ENCODE results near the gene TNRC6A. TPM values are rescaled to one million over a fixed set of nuclear protein-coding genes. Genes with fewer than 3 reads are reported as not detected.

Gene TNRC6A
- total and polyA plus RNA-seq, 4 donors = 9.3 to 42.3 (median 22.9) TPM

DNA sequence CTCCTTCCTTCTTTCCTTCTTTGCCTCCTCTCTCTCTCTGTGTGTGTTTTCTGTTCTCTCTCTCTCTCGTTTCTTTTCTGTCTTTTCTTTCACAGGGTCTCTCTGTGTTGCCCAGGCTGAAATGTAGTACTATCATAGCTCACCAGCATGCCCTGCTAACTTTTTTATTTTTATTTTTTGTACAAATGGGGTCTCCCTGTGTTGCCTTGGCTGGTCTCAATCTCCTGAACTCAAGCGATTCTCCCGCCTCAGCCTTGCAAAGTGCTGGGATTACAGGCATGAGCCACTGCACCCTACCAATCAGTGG, 117.9 kb downstream of the TNRC6A start:
- peaks cover 0 to 6% (median 2%) of the 10 kb centered on the region in 4 donors for H3K4me1 ChIP-seq (ENCODE audit: control insufficient read depth in 4 of 4, insufficient read depth in 4 of 4, low read length in 3 of 4)
- 95% methylated on average over 3 of the region's 3 CpGs for WGBS
- no peak overlapping the region for H3K27ac ChIP-seq (ENCODE audit: low read depth in 1 of 2, low read length in 2 of 2)
- TF ChIP-seq HNF4A (conservative IDR thresholded peaks at IDR 0.05) = no peak
- TF ChIP-seq, protein P1, sequence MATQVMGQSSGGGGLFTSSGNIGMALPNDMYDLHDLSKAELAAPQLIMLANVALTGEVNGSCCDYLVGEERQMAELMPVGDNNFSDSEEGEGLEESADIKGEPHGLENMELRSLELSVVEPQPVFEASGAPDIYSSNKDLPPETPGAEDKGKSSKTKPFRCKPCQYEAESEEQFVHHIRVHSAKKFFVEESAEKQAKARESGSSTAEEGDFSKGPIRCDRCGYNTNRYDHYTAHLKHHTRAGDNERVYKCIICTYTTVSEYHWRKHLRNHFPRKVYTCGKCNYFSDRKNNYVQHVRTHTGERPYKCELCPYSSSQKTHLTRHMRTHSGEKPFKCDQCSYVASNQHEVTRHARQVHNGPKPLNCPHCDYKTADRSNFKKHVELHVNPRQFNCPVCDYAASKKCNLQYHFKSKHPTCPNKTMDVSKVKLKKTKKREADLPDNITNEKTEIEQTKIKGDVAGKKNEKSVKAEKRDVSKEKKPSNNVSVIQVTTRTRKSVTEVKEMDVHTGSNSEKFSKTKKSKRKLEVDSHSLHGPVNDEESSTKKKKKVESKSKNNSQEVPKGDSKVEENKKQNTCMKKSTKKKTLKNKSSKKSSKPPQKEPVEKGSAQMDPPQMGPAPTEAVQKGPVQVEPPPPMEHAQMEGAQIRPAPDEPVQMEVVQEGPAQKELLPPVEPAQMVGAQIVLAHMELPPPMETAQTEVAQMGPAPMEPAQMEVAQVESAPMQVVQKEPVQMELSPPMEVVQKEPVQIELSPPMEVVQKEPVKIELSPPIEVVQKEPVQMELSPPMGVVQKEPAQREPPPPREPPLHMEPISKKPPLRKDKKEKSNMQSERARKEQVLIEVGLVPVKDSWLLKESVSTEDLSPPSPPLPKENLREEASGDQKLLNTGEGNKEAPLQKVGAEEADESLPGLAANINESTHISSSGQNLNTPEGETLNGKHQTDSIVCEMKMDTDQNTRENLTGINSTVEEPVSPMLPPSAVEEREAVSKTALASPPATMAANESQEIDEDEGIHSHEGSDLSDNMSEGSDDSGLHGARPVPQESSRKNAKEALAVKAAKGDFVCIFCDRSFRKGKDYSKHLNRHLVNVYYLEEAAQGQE (IDR thresholded peaks at IDR 0.05) = no peak
- no peak for TF ChIP-seq JUND (IDR thresholded peaks at IDR 0.05)
- TF ChIP-seq MAX (IDR thresholded peaks at IDR 0.05) = no peak
- no peak for TF ChIP-seq ZBTB33 (IDR thresholded peaks at IDR 0.05)
- no peak for TF ChIP-seq FOXA2 (IDR thresholded peaks at IDR 0.05)
- TF ChIP-seq FOXA1 (IDR thresholded peaks at IDR 0.05) = no peak
- TF ChIP-seq HNF4G (IDR thresholded peaks at IDR 0.05) = no peak
- no peak for TF ChIP-seq EGR1 (IDR thresholded peaks at IDR 0.05; ENCODE audit: low read depth in 2 of 2)
- TF ChIP-seq ATF3 (IDR thresholded peaks at IDR 0.05) = no peak
- no peak for TF ChIP-seq CTCF (IDR thresholded peaks at IDR 0.05; ENCODE audit: low read depth, low read length, missing input control)
- no peak for TF ChIP-seq TAF1 (conservative IDR thresholded peaks at IDR 0.05)
- peaks cover 0 to 1% (median 0%) of the 10 kb centered on the region in 4 donors for H3K36me3 ChIP-seq (ENCODE audit: control insufficient read depth in 4 of 4, insufficient read depth in 3 of 4, low read depth in 1 of 4, low read length in 3 of 4)
- no peak overlapping the region for H3K4me3 ChIP-seq (ENCODE audit: low read depth in 1 of 3, low read length in 3 of 3)
- no peaks in the 10 kb centered on the region for H3K9me3 ChIP-seq (ENCODE audit: control insufficient read depth in 4 of 4, low read length in 3 of 4)
- no peak overlapping the region for H3K9ac ChIP-seq (ENCODE audit: low read depth in 1 of 2, low read length in 2 of 2)
- no peak for DNase-seq (ENCODE audit: low spot score)
- H3K27me3 ChIP-seq (ENCODE audit: control insufficient read depth in 4 of 4, insufficient read depth in 4 of 4, low read length in 3 of 4) = no peaks in the 10 kb centered on the region

DNA sequence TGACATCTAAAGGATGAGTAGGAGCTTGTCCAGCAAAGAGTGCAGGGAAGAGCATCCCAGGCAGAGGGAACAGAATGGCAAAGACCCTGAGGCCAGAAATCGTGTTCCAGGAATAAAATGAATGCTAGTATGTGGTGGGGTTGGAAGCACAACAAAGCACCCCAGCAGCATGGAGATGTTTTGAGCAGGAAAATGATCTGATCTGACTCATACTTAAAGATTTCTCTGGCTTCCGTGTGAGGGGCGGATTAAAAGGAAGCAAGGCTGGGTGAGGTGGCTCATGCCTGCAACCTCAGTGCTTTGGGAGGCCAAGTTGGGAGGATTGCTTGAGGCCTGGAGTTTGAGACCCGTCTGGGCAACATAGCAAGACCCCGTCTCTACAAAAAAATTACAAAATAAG, 118.6 kb downstream of the TNRC6A start:
- Histone ChIP-seq H3K36me3 (ENCODE audit: control insufficient read depth in 4 of 4, insufficient read depth in 3 of 4, low read depth in 1 of 4, low read length in 3 of 4) (peaks cover 0 to 1% (median 0%) of the 10 kb centered on the region in 4 donors), H3K27me3 (ENCODE audit: control insufficient read depth in 4 of 4, insufficient read depth in 4 of 4, low read length in 3 of 4) (no peaks in the 10 kb centered on the region), H3K4me1 (ENCODE audit: control insufficient read depth in 4 of 4, insufficient read depth in 4 of 4, low read length in 3 of 4) (peaks cover 0 to 6% (median 2%) of the 10 kb centered on the region in 4 donors), H3K4me3 (ENCODE audit: low read depth in 1 of 3, low read length in 3 of 3) (no peak overlapping the region), H3K9me3 (ENCODE audit: control insufficient read depth in 4 of 4, low read length in 3 of 4) (no peaks in the 10 kb centered on the region), H3K9ac (ENCODE audit: low read depth in 1 of 2, low read length in 2 of 2) (no peak overlapping the region), H3K27ac (ENCODE audit: low read depth in 1 of 2, low read length in 2 of 2) (no peak overlapping the region)
- 90% methylated on average over 5 of the region's 5 CpGs for WGBS
- TF ChIP-seq HNF4G (IDR thresholded peaks at IDR 0.05) = no peak
- TF ChIP-seq ATF3 (IDR thresholded peaks at IDR 0.05) = no peak
- TF ChIP-seq RAD21 (IDR thresholded peaks at IDR 0.05) = no peak
- no peak for TF ChIP-seq MAX (IDR thresholded peaks at IDR 0.05)
- no peak for DNase-seq (ENCODE audit: low spot score)

Data from liver (tissue), 9 donors.